ENCODE results near the gene AUTS2. TPM values are rescaled to one million over a fixed set of nuclear protein-coding genes. Genes with fewer than 3 reads are reported as not detected.

The AUTS2 gene
- polyA plus RNA-seq, 1 donor from 2014 or later: 97.3 TPM

DNA sequence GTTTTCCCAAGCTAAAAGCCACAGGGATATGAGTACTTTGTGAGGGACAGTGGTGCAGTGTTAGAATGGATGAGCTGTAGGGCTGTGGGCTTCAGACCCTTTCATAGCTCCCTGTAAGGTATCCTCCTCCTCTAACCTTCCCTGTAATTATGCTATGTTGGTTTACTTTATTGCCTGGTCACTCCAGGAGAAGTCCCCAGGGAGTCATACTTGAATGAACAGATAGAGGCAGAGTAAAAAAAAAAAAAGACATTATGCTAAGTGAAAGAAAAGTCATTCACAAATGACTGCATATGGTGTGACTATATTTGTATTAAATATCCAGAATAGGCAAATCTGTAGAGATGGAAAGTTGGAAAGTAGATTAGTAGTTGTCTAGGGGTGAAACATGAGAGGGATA is 434.4 kb downstream of the AUTS2 start:
- no peak overlapping the region for H3K9ac ChIP-seq (ENCODE audit: low read length)
- no peak overlapping the region for H3K27ac ChIP-seq (ENCODE audit: low read length)
- H2AFZ ChIP-seq (ENCODE audit: low read depth, low read length): no peak overlapping the region
- no peak for TF ChIP-seq POLR2AphosphoS5 (IDR thresholded peaks at IDR 0.05)
- TF ChIP-seq EZH2 (IDR thresholded peaks at IDR 0.05; ENCODE audit: borderline replicate concordance, insufficient read depth, low read length, poor library complexity, severe bottlenecking): no peak
- TF ChIP-seq, protein P1, sequence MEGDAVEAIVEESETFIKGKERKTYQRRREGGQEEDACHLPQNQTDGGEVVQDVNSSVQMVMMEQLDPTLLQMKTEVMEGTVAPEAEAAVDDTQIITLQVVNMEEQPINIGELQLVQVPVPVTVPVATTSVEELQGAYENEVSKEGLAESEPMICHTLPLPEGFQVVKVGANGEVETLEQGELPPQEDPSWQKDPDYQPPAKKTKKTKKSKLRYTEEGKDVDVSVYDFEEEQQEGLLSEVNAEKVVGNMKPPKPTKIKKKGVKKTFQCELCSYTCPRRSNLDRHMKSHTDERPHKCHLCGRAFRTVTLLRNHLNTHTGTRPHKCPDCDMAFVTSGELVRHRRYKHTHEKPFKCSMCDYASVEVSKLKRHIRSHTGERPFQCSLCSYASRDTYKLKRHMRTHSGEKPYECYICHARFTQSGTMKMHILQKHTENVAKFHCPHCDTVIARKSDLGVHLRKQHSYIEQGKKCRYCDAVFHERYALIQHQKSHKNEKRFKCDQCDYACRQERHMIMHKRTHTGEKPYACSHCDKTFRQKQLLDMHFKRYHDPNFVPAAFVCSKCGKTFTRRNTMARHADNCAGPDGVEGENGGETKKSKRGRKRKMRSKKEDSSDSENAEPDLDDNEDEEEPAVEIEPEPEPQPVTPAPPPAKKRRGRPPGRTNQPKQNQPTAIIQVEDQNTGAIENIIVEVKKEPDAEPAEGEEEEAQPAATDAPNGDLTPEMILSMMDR (IDR thresholded peaks at IDR 0.05; ENCODE audit: poor library complexity, severe bottlenecking): no peak
- TF ChIP-seq EP300 (conservative IDR thresholded peaks at IDR 0.05; ENCODE audit: poor library complexity, severe bottlenecking): no peak
- TF ChIP-seq REST (IDR thresholded peaks at IDR 0.05; ENCODE audit: borderline replicate concordance): no peak
- TF ChIP-seq RAD21 (conservative IDR thresholded peaks at IDR 0.05): no peak
- no peak for TF ChIP-seq SMC3 (conservative IDR thresholded peaks at IDR 0.05; ENCODE audit: poor library complexity)
- no peak for TF ChIP-seq MXI1 (conservative IDR thresholded peaks at IDR 0.05; ENCODE audit: poor library complexity, severe bottlenecking)
- no peak for TF ChIP-seq TAF1 (IDR thresholded peaks at IDR 0.05; ENCODE audit: low read depth)
- no peaks in the 10 kb centered on the region for H3K36me3 ChIP-seq (ENCODE audit: insufficient read depth, low read length)
- no peak overlapping the region for H3K4me3 ChIP-seq (ENCODE audit: low read length)
- no peaks in the 10 kb centered on the region for H3K27me3 ChIP-seq (ENCODE audit: insufficient read depth, low read depth, low read length)
- H3K9me2 ChIP-seq (ENCODE audit: insufficient read depth, low read length): no peaks in the 10 kb centered on the region
- H3K9me3 ChIP-seq (ENCODE audit: low read length): no peaks in the 10 kb centered on the region
- no peaks in the 10 kb centered on the region for H4K20me1 ChIP-seq (ENCODE audit: insufficient read depth)
- H3K4me2 ChIP-seq (ENCODE audit: low read length): no peak overlapping the region
- H3K79me2 ChIP-seq (replicated peaks; ENCODE audit: insufficient read depth, low read length): peaks cover 22% of the 10 kb centered on the region
- no peaks in the 10 kb centered on the region for H3F3A ChIP-seq (ENCODE audit: insufficient read depth, low read length, poor library complexity, severe bottlenecking)

- no peaks in the 10 kb centered on the region for H3K9me2 ChIP-seq (ENCODE audit: insufficient read depth, low read length)
- H4K20me1 ChIP-seq (ENCODE audit: insufficient read depth): no peaks in the 10 kb centered on the region
- no peak overlapping the region for H3K4me3 ChIP-seq (ENCODE audit: low read length)
- no peak overlapping the region for H2AFZ ChIP-seq (ENCODE audit: low read depth, low read length)
- H3K79me2 ChIP-seq (replicated peaks; ENCODE audit: insufficient read depth, low read length): peaks cover 22% of the 10 kb centered on the region
- H3K36me3 ChIP-seq (ENCODE audit: insufficient read depth, low read length): no peaks in the 10 kb centered on the region
- no peak overlapping the region for H3K27ac ChIP-seq (ENCODE audit: low read length)
- H3F3A ChIP-seq (ENCODE audit: insufficient read depth, low read length, poor library complexity, severe bottlenecking): no peaks in the 10 kb centered on the region
- TF ChIP-seq SMC3 (conservative IDR thresholded peaks at IDR 0.05; ENCODE audit: poor library complexity) (no peak), TAF1 (IDR thresholded peaks at IDR 0.05; ENCODE audit: low read depth) (no peak), POLR2AphosphoS5 (IDR thresholded peaks at IDR 0.05) (no peak), REST (IDR thresholded peaks at IDR 0.05; ENCODE audit: borderline replicate concordance) (no peak), MXI1 (conservative IDR thresholded peaks at IDR 0.05; ENCODE audit: poor library complexity, severe bottlenecking) (no peak), EZH2 (IDR thresholded peaks at IDR 0.05; ENCODE audit: borderline replicate concordance, insufficient read depth, low read length, poor library complexity, severe bottlenecking) (no peak), RAD21 (conservative IDR thresholded peaks at IDR 0.05) (no peak), EP300 (conservative IDR thresholded peaks at IDR 0.05; ENCODE audit: poor library complexity, severe bottlenecking) (no peak)
- TF ChIP-seq, protein P1 (IDR thresholded peaks at IDR 0.05; ENCODE audit: poor library complexity, severe bottlenecking): no peak
- no peaks in the 10 kb centered on the region for H3K27me3 ChIP-seq (ENCODE audit: insufficient read depth, low read depth, low read length)
- no peak overlapping the region for H3K9ac ChIP-seq (ENCODE audit: low read length)
- H3K4me2 ChIP-seq (ENCODE audit: low read length): no peak overlapping the region
- H3K9me3 ChIP-seq (ENCODE audit: low read length): no peaks in the 10 kb centered on the region
Observed at GRCh38 chr7:70033226-70033625, 435.0 kb downstream of the AUTS2 start.
